GM18858 (cell line): ENCODE results near the gene DYRK1A.

ENCODE experiments used
- ATAC-seq: cut with Tn5 transposase; IDR thresholded peaks from one replicate; pipeline ENCODE4 v1.9.1; 2021; ENCODE audit not compliant: unreplicated experiment

The DYRK1A gene

GRCh38 chr21:37415939-37416338 is 49.4 kb downstream of the DYRK1A start:
- ATAC-seq, result no peak

GRCh38 chr21:37416914-37417313 is 50.3 kb downstream of the DYRK1A start:
- ATAC-seq, result no peak

GRCh38 chr21:37419228-37419906 is 52.8 kb downstream of the DYRK1A start:
- no peak for ATAC-seq

GRCh38 chr21:37421306-37421705 is 54.7 kb downstream of the DYRK1A start:
- ATAC-seq, result no peak

GRCh38 chr21:37422382-37422781 is 55.8 kb downstream of the DYRK1A start:
- ATAC-seq, result no peak

- no peak for ATAC-seq
These were observed 56.5 kb downstream of the DYRK1A start for GRCh38 chr21:37423103-37423502.

GRCh38 chr21:37424396-37424795 is 57.8 kb downstream of the DYRK1A start:
- no peak for ATAC-seq

- ATAC-seq, result no peak
These were observed 58.4 kb downstream of the DYRK1A start for GRCh38 chr21:37425001-37425400.

GRCh38 chr21:37425684-37426083 is 59.1 kb downstream of the DYRK1A start:
- no peak for ATAC-seq

- ATAC-seq, result no peak
These were observed 60.6 kb downstream of the DYRK1A start for GRCh38 chr21:37427221-37427620.

- ATAC-seq, result no peak
These were observed 62.8 kb downstream of the DYRK1A start for GRCh38 chr21:37429356-37429755.

- no peak for ATAC-seq
These were observed 63.7 kb downstream of the DYRK1A start for GRCh38 chr21:37430184-37430821.

GRCh38 chr21:37431243-37431642 is 64.7 kb downstream of the DYRK1A start:
- no peak for ATAC-seq

GRCh38 chr21:37432710-37433455 is 66.3 kb downstream of the DYRK1A start:
- no peak for ATAC-seq

- no peak for ATAC-seq
These were observed 66.9 kb downstream of the DYRK1A start for GRCh38 chr21:37433456-37433840.

- no peak for ATAC-seq
These were observed 68.5 kb downstream of the DYRK1A start for GRCh38 chr21:37435120-37435519.

GRCh38 chr21:37435711-37436110 is 69.1 kb downstream of the DYRK1A start:
- no peak for ATAC-seq

GRCh38 chr21:37436174-37436573 is 69.6 kb downstream of the DYRK1A start:
- ATAC-seq, result no peak

GRCh38 chr21:37437376-37438080 is 71.0 kb downstream of the DYRK1A start:
- ATAC-seq, result no peak

- ATAC-seq, result no peak
These were observed 77.1 kb downstream of the DYRK1A start for GRCh38 chr21:37443683-37444082.

GRCh38 chr21:37445228-37445627 is 78.7 kb downstream of the DYRK1A start:
- ATAC-seq, result no peak

- no peak for ATAC-seq
These were observed 80.0 kb downstream of the DYRK1A start for GRCh38 chr21:37446552-37446951.
